ENCODE data around the gene TRIP12. TPM values are rescaled to one million over a fixed set of nuclear protein-coding genes. Genes with fewer than 3 reads are reported as not detected.

The TRIP12 gene
- total RNA-seq, 1 donor from 2014 or later: 162 TPM

DNA sequence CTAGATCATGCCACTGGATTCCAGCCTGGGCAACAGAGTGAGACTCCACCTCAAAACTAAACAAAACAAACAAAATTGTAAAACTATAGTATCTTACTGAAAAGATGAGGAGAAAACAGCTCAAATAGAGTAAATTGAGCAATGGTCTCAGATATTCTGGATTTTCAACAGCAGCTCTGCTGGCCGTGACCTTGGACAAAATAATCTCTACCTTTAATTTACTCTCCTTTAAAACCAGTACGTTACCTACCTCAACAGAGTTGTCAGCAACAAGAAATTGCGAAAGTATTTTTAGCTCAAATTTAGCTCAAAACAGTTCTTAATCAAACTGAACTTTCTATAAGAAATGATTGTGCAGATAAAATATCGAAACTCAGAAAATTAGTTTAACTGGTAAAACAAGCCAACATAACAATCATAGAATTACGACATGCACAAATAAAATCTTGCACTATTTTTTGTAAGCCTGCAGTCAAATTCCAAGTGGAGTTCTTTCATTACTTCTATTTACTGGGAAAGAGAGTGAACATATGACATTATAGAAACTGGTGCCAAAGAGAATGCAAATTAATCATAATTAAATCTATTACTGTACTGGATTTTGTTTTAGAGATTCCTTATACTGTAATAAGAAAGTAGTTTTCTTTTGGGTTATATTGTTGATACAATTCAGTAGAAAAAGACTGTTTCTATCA lies 40.8 kb downstream of the TRIP12 start:
- TF ChIP-seq POLR2A (IDR thresholded peaks at IDR 0.05) (no peak), CTCF (IDR thresholded peaks at IDR 0.05) (no peak), POLR2AphosphoS5 (IDR thresholded peaks at IDR 0.05; ENCODE audit: insufficient read depth in 1 of 2, low read depth in 1 of 2) (no peak)
- Histone ChIP-seq H3K27me3 (no peaks in the 10 kb centered on the region), H3K27ac (no peak overlapping the region), H3K9me3 (no peaks in the 10 kb centered on the region), H3K36me3 (peaks cover 0 to 16% of the 10 kb centered on the region in 2 donors), H3K4me3 (no peak overlapping the region), H3K4me1 (peaks cover 15% of the 10 kb centered on the region)
- intact Hi-C loops (cut with DNase I): no loop called here
- DNase-seq (ENCODE audit: extremely low spot score in 2 of 2): no peak

DNA sequence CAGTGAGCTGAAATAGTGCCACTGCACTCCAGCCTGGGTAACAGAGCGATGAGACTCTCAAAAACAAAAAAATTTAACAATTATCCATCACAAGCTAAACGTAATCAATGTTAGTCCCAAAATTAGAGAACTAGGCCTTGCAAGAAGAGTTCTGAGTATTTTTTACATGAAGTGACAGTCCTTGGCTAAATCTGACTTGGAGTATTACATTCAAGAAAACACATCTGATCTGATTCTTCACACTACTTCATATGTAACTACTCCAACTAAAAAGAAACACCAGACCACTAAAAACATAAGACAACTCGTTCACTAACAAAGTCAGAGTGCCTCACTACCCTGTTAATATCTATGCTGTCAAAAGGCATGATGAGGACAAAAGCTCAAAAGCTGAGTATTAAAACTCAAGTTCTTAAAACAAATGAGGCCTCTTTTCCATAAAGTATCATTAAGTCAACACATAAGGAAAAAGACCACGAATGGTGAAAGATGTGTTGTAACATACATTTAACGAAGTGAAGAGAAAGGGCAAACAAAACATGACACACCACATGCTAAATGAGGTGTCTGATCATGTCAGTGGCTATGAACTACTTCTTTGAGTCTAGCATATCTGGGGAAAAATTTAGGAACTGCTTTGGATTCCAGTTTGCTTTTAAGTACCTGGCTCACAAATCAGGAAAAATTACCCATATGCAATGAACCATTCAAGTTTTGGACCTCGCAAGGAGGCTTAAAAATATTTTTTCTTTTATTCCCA lies 42.4 kb downstream of the TRIP12 start:
- H3K36me3 ChIP-seq: peaks cover 0 to 16% of the 10 kb centered on the region in 2 donors

DNA sequence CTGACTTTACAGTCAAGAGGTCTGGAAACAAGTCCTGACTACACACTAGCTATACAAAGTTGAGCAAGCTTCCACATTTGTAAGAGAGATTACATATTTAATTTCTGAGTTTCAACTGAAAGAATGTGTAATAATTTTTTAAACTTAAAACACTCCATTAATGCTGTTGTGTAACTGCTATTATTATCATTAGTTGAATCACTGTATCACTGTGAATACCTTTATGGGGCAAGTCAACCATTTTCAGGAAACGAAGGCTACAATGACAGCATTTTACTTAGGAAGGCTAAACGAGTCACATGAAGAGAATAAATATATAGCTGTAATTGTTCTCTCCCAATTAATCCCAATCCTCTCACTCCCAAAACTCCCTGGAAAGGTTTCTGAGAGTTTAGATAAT lies 46.3 kb downstream of the TRIP12 start:
- no peak overlapping the region for H3K27ac ChIP-seq
- DNase-seq (ENCODE audit: extremely low spot score in 2 of 2): no peak
- H3K4me3 ChIP-seq: no peak overlapping the region
- H3K27me3 ChIP-seq: no peaks in the 10 kb centered on the region
- TF ChIP-seq CTCF (IDR thresholded peaks at IDR 0.05): no peak
- no peak for TF ChIP-seq POLR2AphosphoS5 (IDR thresholded peaks at IDR 0.05; ENCODE audit: insufficient read depth in 1 of 2, low read depth in 1 of 2)
- TF ChIP-seq POLR2A (IDR thresholded peaks at IDR 0.05): no peak
- intact Hi-C loops (cut with DNase I): no loop called here
- H3K4me1 ChIP-seq: peaks cover 32% of the 10 kb centered on the region
- H3K9me3 ChIP-seq: no peaks in the 10 kb centered on the region
- H3K36me3 ChIP-seq: peaks cover 0 to 16% of the 10 kb centered on the region in 2 donors

More for the DNA sequence above, 42.4 kb downstream of the TRIP12 start:
- H3K27me3 ChIP-seq: no peaks in the 10 kb centered on the region
- H3K4me3 ChIP-seq: no peak overlapping the region
- peaks cover 15% of the 10 kb centered on the region for H3K4me1 ChIP-seq
- intact Hi-C loops (cut with DNase I): no loop called here
- no peak overlapping the region for H3K27ac ChIP-seq
- DNase-seq (ENCODE audit: extremely low spot score in 2 of 2): no peak
- no peak for TF ChIP-seq POLR2AphosphoS5 (IDR thresholded peaks at IDR 0.05; ENCODE audit: insufficient read depth in 1 of 2, low read depth in 1 of 2)
- TF ChIP-seq CTCF (IDR thresholded peaks at IDR 0.05): no peak
- TF ChIP-seq POLR2A (IDR thresholded peaks at IDR 0.05): no peak
- H3K9me3 ChIP-seq: no peaks in the 10 kb centered on the region

GRCh38 chr2:229874647-229875046 lies 47.2 kb downstream of the TRIP12 start:
- intact Hi-C loops (cut with DNase I): no loop called here
- H3K27me3 ChIP-seq: no peaks in the 10 kb centered on the region
- TF ChIP-seq POLR2AphosphoS5 (IDR thresholded peaks at IDR 0.05; ENCODE audit: insufficient read depth in 1 of 2, low read depth in 1 of 2): no peak
- no peak for TF ChIP-seq CTCF (IDR thresholded peaks at IDR 0.05)

GRCh38 chr2:229873123-229873581 lies 48.7 kb downstream of the TRIP12 start:
- Histone ChIP-seq H3K4me1 (peaks cover 49% of the 10 kb centered on the region), H3K27me3 (no peaks in the 10 kb centered on the region), H3K27ac (no peak overlapping the region), H3K9me3 (no peaks in the 10 kb centered on the region), H3K4me3 (no peak overlapping the region), H3K36me3 (peaks cover 0 to 13% of the 10 kb centered on the region in 2 donors)
- DNase-seq (ENCODE audit: extremely low spot score in 2 of 2): no peak
- TF ChIP-seq POLR2A (IDR thresholded peaks at IDR 0.05) (no peak), CTCF (IDR thresholded peaks at IDR 0.05) (no peak), POLR2AphosphoS5 (IDR thresholded peaks at IDR 0.05; ENCODE audit: insufficient read depth in 1 of 2, low read depth in 1 of 2) (no peak)
- intact Hi-C loops (cut with DNase I): no loop called here

More at GRCh38 chr2:229874647-229875046, 47.2 kb downstream of the TRIP12 start:
- Histone ChIP-seq H3K4me1 (peaks cover 36% of the 10 kb centered on the region), H3K27ac (no peak overlapping the region), H3K9me3 (no peaks in the 10 kb centered on the region), H3K36me3 (peaks cover 0 to 16% of the 10 kb centered on the region in 2 donors), H3K4me3 (no peak overlapping the region)
- DNase-seq (ENCODE audit: extremely low spot score in 2 of 2): no peak
